Endodermal cell (in vitro differentiated cells): ENCODE results near the gene ZFYVE27. TPM values are rescaled to one million over a fixed set of nuclear protein-coding genes. Genes with fewer than 3 reads are reported as not detected.
A peak's percentile ranks its signal among the peaks of the same experiment; 100 is the strongest.

ENCODE experiments used
- DNase-seq: peaks from one replicate; pipeline ENCODE4 v3.0.0-alpha.2; 2017
- H3K27ac ChIP-seq: 2 replicates; pipeline ENCODE4 v1.5.1; 2013; ENCODE audit warnings: mild to moderate bottlenecking, low read depth, low read length, moderate library complexity
- H3K27me3 ChIP-seq: 2 replicates; pipeline ENCODE4 v1.6.1; 2013; ENCODE audit warnings: mild to moderate bottlenecking, low read length, moderate library complexity; ENCODE audit not compliant: insufficient read depth, control insufficient read depth, poor library complexity, severe bottlenecking
- H3K36me3 ChIP-seq: 2 replicates; pipeline ENCODE4 v1.7.0; 2013; ENCODE audit warnings: mild to moderate bottlenecking, low read length, moderate library complexity; ENCODE audit not compliant: control insufficient read depth, insufficient read depth
- H3K4me1 ChIP-seq: one replicate; pipeline ENCODE4 v1.7.0; 2013; ENCODE audit warnings: low read length; ENCODE audit not compliant: control insufficient read depth, insufficient read depth
- H3K4me3 ChIP-seq: 2 replicates; pipeline ENCODE4 v1.5.1; 2013; ENCODE audit warnings: mild to moderate bottlenecking, low read length, moderate library complexity
- H3K9ac ChIP-seq: 2 replicates; pipeline ENCODE4 v1.6.1; 2013; ENCODE audit warnings: mild to moderate bottlenecking, low read length, moderate library complexity; ENCODE audit not compliant: poor library complexity, severe bottlenecking; ENCODE audit errors: extremely low read depth
- H3K9me3 ChIP-seq: 2 replicates; pipeline ENCODE4 v1.6.1; 2013; ENCODE audit warnings: mild to moderate bottlenecking, low read length, moderate library complexity; ENCODE audit not compliant: control insufficient read depth
- H3K27ac Mint-ChIP-seq: 2 replicates; pipeline ENCODE4 v1.8.0; 2020; ENCODE audit warnings: mixed read lengths
- H3K27me3 Mint-ChIP-seq: 2 replicates; pipeline ENCODE4 v1.8.0; 2021; ENCODE audit warnings: mild to moderate bottlenecking, mixed read lengths; ENCODE audit not compliant: insufficient read depth
- H3K36me3 Mint-ChIP-seq: 2 replicates; pipeline ENCODE4 v1.8.0; 2020; ENCODE audit warnings: low read depth, mixed read lengths
- H3K4me1 Mint-ChIP-seq: 2 replicates; pipeline ENCODE4 v1.8.0; 2020; ENCODE audit warnings: mixed read lengths
- H3K4me3 Mint-ChIP-seq: 2 replicates; pipeline ENCODE4 v1.8.0; 2020; ENCODE audit warnings: mild to moderate bottlenecking, moderate library complexity, mixed read lengths
- H3K9me3 Mint-ChIP-seq: 2 replicates; pipeline ENCODE4 v1.8.0; 2020; ENCODE audit warnings: mild to moderate bottlenecking, mixed read lengths
- CTCF ChIP-seq: fragments of 200-600 bp; sonication (generic); conservative IDR thresholded peaks from 2 replicates; pipeline ENCODE4 v1.5.0; 2021; ENCODE audit warnings: antibody characterized with exemption, mild to moderate bottlenecking
- WGBS, 2 experiments: methylation state at CpG; one replicate each; pipeline versions ENCODE4 v1.1.5 to v1.1.7; 2013; ENCODE audit warnings: missing lambda C conversion rate in 2 of 2, mixed read lengths in 1 of 2; ENCODE audit not compliant: insufficient coverage in 1 of 2, insufficient read length in 1 of 2; 5-methylcytosine and 5-hydroxymethylcytosine counted together
- total RNA-seq, 2 donors: library from RNA; stranded (reverse); fragmentation: NEBNext Ultra II Directional in 1 of 2; extraction: Animal tissue kit (Norgen Biotek cat#: 25700) in 1 of 2; gene quantifications; 2 replicates in 1 of 2; 3 replicates in 1 of 2; pipeline ENCODE4 v1.2.1, GENCODE V29; 2021

ZFYVE27 gene
- total RNA-seq, 2 donors from 2014 or later: 33.5 to 36.3 TPM

GRCh38 chr10:97762816-97763215 lies 25.9 kb downstream of the ZFYVE27 start:
- peaks cover 32% of the 10 kb centered on the region for H3K36me3 ChIP-seq
- peak; percentile 85 for DNase-seq
- no peaks in the 10 kb centered on the region for H3K27me3 ChIP-seq
- no peak overlapping the region for H3K27ac ChIP-seq
- Mint-ChIP-seq H3K9me3 (no peaks in the 10 kb centered on the region), H3K4me1 (peaks cover 19% of the 10 kb centered on the region), H3K27me3 (peaks cover 10% of the 10 kb centered on the region), H3K4me3 (no peak overlapping the region), H3K36me3 (peaks cover 24% of the 10 kb centered on the region), H3K27ac (peak overlapping the region; percentile 68)
- no peak overlapping the region for H3K9ac ChIP-seq
- 66% methylated on average over 5 of the region's 5 CpGs; no CpG with 5 or more reads in 1 of the 2 experiments for WGBS, 2 experiments
- no peak for TF ChIP-seq CTCF
- peaks cover 13% of the 10 kb centered on the region for H3K4me1 ChIP-seq
- H3K9me3 ChIP-seq: no peaks in the 10 kb centered on the region
- no peak overlapping the region for H3K4me3 ChIP-seq

GRCh38 chr10:97763411-97763810 lies 26.5 kb downstream of the ZFYVE27 start:
- WGBS, 2 experiments: 91 to 100% methylated on average over 1 to 2 of the region's 2 CpGs
- Histone ChIP-seq H3K27ac (peak overlapping the region; percentile 21), H3K27me3 (peaks cover 3% of the 10 kb centered on the region), H3K36me3 (peaks cover 32% of the 10 kb centered on the region), H3K9me3 (no peaks in the 10 kb centered on the region), H3K9ac (no peak overlapping the region), H3K4me1 (peaks cover 13% of the 10 kb centered on the region), H3K4me3 (no peak overlapping the region)
- DNase-seq: no peak
- TF ChIP-seq CTCF: no peak
- Mint-ChIP-seq H3K4me1 (peaks cover 19% of the 10 kb centered on the region), H3K27me3 (peaks cover 16% of the 10 kb centered on the region), H3K27ac (no peak overlapping the region), H3K4me3 (no peak overlapping the region), H3K36me3 (peaks cover 30% of the 10 kb centered on the region), H3K9me3 (no peaks in the 10 kb centered on the region)

- no peak for DNase-seq
Observed at GRCh38 chr10:97763947-97764346, 27.0 kb downstream of the ZFYVE27 start.

More at GRCh38 chr10:97763947-97764346, 27.0 kb downstream of the ZFYVE27 start:
- Mint-ChIP-seq H3K9me3 (no peaks in the 10 kb centered on the region), H3K27me3 (peaks cover 21% of the 10 kb centered on the region), H3K27ac (peak overlapping the region; percentile 3), H3K36me3 (peaks cover 30% of the 10 kb centered on the region), H3K4me3 (no peak overlapping the region), H3K4me1 (peaks cover 19% of the 10 kb centered on the region)
- TF ChIP-seq CTCF: no peak
- Histone ChIP-seq H3K27me3 (peaks cover 9% of the 10 kb centered on the region), H3K4me1 (peaks cover 13% of the 10 kb centered on the region), H3K9ac (no peak overlapping the region), H3K36me3 (peaks cover 32% of the 10 kb centered on the region), H3K4me3 (no peak overlapping the region), H3K27ac (no peak overlapping the region), H3K9me3 (no peaks in the 10 kb centered on the region)
- WGBS, 2 experiments: 92 to 100% methylated on average over 1 to 3 of the region's 3 CpGs
